Kasumi-1 (cell line): ENCODE measurements around the gene WDR73.
"Not testable (repeated sequence)": the region's sequence is repeated elsewhere in the genome, so short reads cannot be mapped to it uniquely, and the experiment has no call there.

Source experiments
- DNase-seq, 2 experiments: peaks; one replicate each; lab custom pipeline; 2025; lab: John Stamatoyannopoulos, UW

The WDR73 gene

DNA sequence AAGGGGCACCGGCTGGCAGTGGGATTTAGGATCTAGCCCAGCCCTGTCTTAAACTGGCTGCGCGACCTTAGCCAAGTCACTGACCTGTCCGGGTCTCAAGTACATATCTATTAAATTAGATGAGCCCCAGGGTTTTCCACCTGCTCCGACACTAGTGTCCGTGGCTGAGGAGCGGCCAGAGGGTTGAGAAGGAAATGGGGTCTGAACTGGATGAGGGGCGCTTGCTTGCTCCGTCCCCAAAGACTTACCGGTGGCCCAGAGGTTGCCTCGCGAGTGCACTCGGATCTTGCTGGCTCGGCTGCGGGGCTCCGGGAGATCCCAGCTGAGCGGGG lies 3.6 kb upstream of the WDR73 start:
- no peak for DNase-seq

GRCh38 chr15:84656972-84657371 lies 2.9 kb upstream of the WDR73 start:
- DNase-seq, result no peak

GRCh38 chr15:84654689-84655453 lies 788 bp upstream of the WDR73 start:
- peak; percentile 88 to 94 for DNase-seq

DNA sequence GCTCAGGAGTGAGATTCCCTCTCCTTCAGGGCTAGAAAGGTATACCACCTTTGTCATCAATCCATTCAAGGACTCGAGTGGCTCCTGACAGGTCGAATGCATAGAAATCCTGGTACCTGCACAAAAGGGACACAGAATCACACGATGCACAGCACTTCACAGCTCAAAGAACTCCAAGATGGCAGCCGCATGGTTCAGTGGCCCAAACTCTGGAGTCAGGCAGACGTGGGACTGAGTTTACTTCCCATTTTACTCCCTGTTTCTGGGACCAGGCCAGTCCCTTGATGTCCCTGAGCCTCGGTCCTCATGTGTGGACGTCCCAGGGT lies 536 bp downstream of the WDR73 start:
- DNase-seq, result no peak

GRCh38 chr15:84649706-84650105 lies 4.4 kb downstream of the WDR73 start:
- DNase-seq, result no peak

DNA sequence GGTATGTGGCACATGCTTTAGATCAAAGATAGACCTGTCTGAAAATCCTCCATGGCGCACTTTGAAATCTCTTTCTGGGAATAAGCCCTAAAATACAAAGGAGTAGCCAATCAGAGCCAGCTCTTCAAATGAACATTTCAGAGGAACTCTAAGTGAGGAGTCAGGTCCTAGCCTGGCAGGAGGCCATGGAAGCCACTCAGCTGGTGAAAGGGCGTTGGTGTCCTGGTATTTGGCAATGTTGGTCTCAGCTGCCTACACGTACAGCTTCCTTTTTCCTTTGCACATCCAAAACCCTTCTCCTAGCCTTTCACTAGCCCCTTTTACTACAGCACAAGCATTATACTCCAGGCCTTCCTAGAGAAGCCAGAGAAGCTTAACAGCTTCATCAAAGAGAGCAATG lies 5.5 kb downstream of the WDR73 start:
- no peak for DNase-seq

- no peak for DNase-seq
These were observed 6.4 kb downstream of the WDR73 start for GRCh38 chr15:84647726-84648125.

- no peak for DNase-seq
These were observed 8.1 kb downstream of the WDR73 start for GRCh38 chr15:84645997-84646396.

DNA sequence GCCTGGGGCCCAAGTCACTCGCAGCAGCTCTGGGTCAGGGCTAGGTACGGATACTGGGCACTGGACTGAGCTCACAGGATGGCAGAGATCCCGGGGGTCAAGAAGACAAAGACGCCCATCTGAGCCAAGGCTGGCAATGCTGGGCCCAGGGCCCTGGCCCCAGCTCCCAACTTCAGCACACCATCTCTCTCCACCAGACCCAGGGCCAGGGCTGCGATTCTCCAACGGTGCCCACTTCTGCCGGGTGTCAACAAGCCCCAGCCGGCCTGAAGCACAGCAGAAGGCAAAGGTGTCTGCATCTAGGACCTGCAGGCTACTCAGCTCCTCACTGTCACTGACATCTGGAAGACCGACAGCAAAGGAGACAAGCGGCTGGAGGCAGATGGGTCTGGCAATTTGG lies 8.6 kb downstream of the WDR73 start:
- no peak for DNase-seq

GRCh38 chr15:84643838-84644237 lies 10.2 kb downstream of the WDR73 start:
- DNase-seq, result no peak

DNA sequence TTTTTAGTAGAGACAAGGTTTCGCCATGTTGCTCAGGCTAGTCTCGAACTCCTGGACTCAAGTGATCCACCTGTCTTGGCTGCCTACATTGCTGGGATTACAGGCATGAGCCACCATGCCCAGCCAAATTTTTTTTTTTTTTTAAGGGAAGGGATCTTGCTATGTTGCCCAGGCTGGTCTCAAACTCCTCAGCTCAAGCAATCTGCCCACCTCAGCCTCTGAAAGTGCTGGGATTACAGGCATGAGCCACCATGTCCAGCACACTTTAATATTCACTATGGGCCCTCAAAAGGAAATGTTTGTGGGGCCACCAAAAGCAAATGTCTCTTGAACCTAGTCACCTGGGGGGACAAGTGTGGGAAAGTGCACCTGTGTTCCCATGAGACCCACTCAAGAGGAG lies 11.4 kb downstream of the WDR73 start:
- not testable (repeated sequence) for DNase-seq

DNA sequence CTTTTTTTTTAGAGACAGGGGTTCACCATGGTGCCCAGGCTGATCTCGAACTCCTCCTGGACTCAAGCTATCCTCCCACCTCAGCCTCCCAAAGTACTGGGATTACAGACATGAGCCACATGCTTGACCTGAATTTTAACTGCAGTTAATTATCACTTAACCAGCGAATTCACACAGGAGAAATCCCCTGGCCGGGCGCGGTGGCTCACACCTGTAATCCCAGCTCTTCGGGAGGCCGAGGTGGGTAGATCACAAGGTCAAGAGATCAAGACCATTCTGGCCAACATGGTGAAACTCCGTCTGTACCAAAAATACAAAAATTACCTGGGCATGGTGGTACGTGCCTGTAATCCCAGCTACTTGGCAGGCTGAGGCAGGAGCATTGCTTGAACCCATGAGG lies 12.2 kb downstream of the WDR73 start:
- not testable (repeated sequence) for DNase-seq

DNA sequence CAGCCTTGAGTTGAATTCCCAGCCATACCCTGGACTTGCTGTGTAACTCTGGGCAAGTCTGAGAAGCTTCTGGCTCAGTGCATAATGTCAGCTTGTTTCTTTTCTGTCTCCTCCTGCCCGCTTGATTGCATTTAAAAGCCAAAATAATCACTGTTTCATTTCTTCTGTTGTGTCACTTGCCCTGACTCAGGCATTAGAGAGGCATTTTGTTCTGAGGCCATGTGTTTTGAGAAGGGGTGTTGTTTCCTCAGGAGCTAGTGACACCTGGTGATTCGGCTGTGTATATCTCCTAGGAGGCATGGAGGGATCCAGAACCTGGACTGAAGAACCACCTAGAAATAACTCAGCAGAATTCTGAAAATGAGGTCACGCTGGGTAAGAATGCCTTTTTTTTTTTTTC lies 16.0 kb downstream of the WDR73 start:
- DNase-seq, result peak in 1 of 2 experiments; percentile 14

GRCh38 chr15:84634228-84634837 lies 19.8 kb downstream of the WDR73 start:
- DNase-seq, result no peak

GRCh38 chr15:84633311-84634227 lies 20.5 kb downstream of the WDR73 start:
- peak; percentile 32 to 53 for DNase-seq

- no peak for DNase-seq
These were observed 22.3 kb downstream of the WDR73 start for GRCh38 chr15:84631706-84632272.

DNA sequence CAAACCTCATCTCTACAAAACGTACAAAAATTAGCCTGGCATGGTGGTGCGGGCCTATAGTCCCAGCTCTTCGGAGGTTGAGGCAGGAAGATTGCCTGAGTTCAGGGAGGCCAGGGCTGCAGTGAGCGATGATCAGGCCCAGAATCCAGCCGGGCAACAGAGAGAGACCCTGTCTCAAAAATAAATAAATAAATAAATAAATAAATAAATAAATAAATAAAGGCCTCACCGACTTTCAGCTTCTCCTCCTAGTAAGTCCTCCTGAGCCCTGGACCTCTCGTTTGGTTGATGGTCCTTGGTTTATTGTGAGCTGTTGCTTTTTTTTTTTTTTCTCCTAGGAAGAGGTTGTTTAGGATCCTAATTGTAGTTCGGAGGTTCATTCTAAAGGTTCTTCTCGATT lies 25.1 kb downstream of the WDR73 start:
- DNase-seq, result no peak

DNA sequence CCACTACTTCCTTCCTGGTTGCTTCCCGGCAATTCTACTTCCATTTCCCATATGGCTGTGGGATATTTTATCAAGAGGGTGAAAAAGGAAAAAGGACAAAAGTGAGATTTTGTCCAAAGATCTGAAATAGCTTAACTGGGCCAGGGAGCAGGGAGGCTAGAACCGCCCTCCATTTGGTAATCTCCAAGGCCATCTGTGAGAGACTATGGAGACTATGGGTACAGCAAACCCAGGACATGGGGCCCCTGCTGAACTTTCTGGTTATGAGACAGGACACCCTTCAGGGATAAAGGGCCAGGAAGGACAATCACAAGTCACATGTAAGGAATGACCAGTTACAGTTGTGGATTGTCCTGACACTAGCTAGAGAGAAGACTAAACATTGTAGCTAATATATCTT lies 29.0 kb downstream of the WDR73 start:
- DNase-seq, result no peak

GRCh38 chr15:84624359-84624758 lies 29.7 kb downstream of the WDR73 start:
- no peak for DNase-seq

DNA sequence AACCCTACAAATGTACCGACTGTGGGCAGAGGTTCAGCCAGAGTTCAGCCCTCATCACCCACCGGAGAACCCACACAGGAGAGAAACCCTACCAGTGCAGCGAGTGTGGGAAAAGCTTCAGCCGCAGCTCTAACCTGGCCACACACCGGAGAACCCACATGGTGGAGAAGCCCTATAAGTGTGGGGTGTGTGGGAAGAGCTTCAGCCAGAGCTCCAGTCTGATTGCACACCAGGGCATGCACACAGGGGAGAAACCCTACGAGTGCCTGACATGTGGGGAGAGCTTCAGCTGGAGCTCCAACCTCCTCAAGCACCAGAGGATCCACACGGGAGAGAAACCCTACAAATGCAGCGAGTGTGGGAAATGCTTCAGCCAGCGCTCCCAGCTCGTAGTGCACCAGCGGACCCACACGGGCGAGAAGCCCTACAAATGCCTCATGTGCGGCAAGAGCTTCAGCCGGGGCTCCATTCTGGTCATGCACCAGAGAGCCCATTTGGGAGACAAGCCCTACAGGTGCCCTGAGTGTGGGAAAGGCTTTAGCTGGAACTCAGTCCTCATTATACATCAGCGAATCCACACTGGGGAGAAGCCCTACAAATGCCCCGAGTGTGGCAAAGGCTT lies 32.6 kb downstream of the WDR73 start:
- DNase-seq, result no peak

GRCh38 chr15:84620626-84621025 lies 33.5 kb downstream of the WDR73 start:
- DNase-seq, result no peak

DNA sequence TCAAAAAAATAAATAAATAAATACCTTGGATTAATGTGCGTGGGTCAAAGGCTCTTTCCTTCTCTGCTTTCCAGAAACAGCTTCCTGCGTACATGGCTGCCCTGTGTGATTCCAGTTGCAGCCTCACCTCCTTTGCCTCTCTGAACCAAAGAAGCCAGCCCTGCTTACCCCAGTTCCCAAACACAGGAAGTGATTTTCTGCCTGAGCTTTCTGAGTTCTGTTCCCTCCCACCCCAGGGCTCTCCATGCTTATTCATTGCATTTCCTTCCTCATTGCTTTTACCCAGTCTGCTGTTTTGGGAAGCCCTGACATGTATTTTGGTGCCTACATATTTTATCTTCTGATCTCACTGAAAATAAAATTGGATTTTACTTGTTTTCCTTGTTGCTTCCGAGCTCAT lies 37.8 kb downstream of the WDR73 start:
- DNase-seq, result peak; percentile 84 to 86
